Kidney epithelial cell (primary cell): ENCODE results near the gene YAF2. TPM values are rescaled to one million over a fixed set of nuclear protein-coding genes. Genes with fewer than 3 reads are reported as not detected.

Experiments used
- DNase-seq: peaks from one replicate; pipeline ENCODE4 v3.0.0-alpha.2; 2010; ENCODE audit warnings: low read depth
- H3K27me3 ChIP-seq: 2 replicates; pipeline ENCODE4 v1.6.0; 2011; ENCODE audit warnings: low read length; ENCODE audit not compliant: control insufficient read depth, insufficient read depth
- H3K36me3 ChIP-seq: 2 replicates; pipeline ENCODE4 v1.5.1; 2011; ENCODE audit warnings: low read length; ENCODE audit not compliant: control insufficient read depth, insufficient read depth
- H3K4me3 ChIP-seq: 2 replicates; pipeline ENCODE4 v1.5.1; 2011; ENCODE audit warnings: low read depth, mild to moderate bottlenecking, control low read depth, low read length
- total RNA-seq: library from RNA; depleted of rRNA; stranded (reverse); fragments of >200 nt; gene quantifications from 2 replicates; pipeline ENCODE4 v1.2.3, GENCODE V29; 2015
- TF ChIP-seq, protein P1 (sequence below): IDR thresholded peaks from 2 replicates; pipeline ENCODE4 v1.5.1; 2011; ENCODE audit warnings: mild to moderate bottlenecking, moderate library complexity, low read length, control low read depth, inconsistent platforms; ENCODE audit not compliant: insufficient read depth, poor library complexity, severe bottlenecking

Gene YAF2
- total RNA-seq, 1 donor from 2014 or later: 15.7 TPM

DNA sequence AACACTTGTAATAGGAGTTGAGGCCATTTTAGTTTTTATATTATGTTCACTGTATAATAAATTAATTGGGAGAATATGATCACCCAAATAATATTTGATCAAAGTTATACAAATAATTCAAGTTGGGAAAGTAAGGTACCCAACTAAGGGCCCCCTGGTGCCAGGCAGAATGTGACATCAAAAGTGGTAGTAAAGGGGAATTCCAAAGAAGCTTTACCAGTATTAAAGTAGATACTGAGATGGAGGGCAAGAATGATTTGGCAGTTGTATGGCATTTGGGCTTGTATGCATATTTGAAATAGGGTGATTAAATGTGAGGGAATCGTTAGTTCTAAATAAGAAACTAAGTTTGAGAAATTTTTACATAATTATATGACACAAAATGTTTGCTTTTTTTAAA is 111.1 kb downstream of the YAF2 start:
- H3K27me3 ChIP-seq: no peaks in the 10 kb centered on the region
- no peak overlapping the region for H3K4me3 ChIP-seq
- no peak for DNase-seq
- TF ChIP-seq, protein P1, sequence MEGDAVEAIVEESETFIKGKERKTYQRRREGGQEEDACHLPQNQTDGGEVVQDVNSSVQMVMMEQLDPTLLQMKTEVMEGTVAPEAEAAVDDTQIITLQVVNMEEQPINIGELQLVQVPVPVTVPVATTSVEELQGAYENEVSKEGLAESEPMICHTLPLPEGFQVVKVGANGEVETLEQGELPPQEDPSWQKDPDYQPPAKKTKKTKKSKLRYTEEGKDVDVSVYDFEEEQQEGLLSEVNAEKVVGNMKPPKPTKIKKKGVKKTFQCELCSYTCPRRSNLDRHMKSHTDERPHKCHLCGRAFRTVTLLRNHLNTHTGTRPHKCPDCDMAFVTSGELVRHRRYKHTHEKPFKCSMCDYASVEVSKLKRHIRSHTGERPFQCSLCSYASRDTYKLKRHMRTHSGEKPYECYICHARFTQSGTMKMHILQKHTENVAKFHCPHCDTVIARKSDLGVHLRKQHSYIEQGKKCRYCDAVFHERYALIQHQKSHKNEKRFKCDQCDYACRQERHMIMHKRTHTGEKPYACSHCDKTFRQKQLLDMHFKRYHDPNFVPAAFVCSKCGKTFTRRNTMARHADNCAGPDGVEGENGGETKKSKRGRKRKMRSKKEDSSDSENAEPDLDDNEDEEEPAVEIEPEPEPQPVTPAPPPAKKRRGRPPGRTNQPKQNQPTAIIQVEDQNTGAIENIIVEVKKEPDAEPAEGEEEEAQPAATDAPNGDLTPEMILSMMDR: no peak
- H3K36me3 ChIP-seq: no peaks in the 10 kb centered on the region

DNA sequence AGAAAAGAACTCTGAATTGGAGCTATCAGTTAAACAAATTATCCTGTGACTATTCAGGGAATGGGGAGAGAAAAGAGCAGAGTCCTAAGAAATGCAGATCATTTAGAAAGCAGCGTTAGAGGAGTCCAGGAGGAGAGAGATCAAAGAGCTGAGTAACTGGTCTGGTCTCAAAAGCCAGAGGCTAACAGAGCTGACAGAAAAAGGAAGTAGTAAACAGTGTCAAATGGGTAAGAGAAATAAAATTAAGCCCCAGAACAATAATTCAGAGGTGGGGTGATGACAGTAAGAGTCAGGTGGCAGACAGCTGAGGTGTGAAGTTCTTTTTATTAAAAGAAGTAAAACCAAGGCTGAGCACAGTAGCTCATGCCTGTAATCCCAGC is 112.7 kb downstream of the YAF2 start:
- TF ChIP-seq, protein P1: no peak
- H3K36me3 ChIP-seq: no peaks in the 10 kb centered on the region
- H3K27me3 ChIP-seq: no peaks in the 10 kb centered on the region
- DNase-seq: no peak
- H3K4me3 ChIP-seq: no peak overlapping the region

DNA sequence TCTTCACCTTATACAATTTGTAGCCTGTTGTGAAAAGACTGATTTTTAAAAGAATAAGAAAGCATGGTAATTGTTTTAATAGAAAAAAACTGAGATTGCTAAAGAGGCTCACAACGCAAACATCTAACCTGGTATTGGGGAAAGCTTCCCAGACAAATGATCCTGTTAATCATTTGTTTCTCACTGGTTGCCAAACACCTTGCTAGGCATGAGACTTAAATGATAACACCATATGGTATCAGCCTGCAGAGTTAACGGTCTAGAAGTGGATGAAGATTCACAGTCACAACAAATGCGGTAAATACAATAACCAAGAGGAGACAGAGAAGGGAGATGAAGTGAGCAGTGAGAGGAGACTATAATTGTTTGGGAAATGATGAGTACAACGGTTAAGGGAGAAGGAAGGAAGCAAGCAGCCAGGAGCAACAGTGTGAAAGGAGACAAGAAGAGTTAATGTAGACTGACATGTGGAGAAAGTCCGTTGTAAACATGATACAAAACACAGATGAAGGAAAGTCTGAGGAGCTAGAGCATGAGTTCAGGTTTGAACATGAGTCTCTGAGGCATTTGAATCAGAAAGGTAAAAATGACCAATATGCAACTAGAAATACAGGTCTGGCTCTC is 113.2 kb downstream of the YAF2 start:
- no peaks in the 10 kb centered on the region for H3K36me3 ChIP-seq
- TF ChIP-seq, protein P1: no peak
- H3K27me3 ChIP-seq: no peaks in the 10 kb centered on the region
- no peak overlapping the region for H3K4me3 ChIP-seq
- no peak for DNase-seq

DNA sequence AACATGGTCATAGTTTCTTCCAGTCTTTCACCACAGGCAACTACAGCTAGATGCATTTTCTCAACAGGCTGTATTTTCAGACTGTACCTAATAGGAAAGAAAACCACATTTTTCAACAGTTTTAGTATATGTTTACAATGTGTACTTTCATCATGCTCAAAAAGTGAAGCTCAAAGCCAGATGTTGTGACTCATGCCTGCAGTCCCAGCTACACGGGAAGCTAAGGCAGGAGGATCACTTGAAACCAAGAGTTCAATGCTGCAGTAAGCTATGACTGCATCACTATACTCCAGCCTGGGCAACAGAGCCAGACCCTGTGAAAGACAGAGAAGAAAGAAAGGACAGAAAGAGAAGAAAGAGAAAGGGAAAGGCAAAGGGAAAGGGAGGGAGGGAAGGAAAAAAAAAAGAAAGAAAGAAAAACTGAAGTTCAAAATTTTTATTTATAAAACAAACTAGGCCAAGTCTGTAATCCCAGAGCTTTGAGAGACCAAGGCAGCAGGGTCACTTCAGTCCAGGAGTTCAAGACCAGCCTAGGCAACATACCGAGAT is 118.9 kb downstream of the YAF2 start:
- DNase-seq: no peak
- TF ChIP-seq, protein P1: no peak
- H3K36me3 ChIP-seq: no peaks in the 10 kb centered on the region
- no peaks in the 10 kb centered on the region for H3K27me3 ChIP-seq
- H3K4me3 ChIP-seq: no peak overlapping the region

DNA sequence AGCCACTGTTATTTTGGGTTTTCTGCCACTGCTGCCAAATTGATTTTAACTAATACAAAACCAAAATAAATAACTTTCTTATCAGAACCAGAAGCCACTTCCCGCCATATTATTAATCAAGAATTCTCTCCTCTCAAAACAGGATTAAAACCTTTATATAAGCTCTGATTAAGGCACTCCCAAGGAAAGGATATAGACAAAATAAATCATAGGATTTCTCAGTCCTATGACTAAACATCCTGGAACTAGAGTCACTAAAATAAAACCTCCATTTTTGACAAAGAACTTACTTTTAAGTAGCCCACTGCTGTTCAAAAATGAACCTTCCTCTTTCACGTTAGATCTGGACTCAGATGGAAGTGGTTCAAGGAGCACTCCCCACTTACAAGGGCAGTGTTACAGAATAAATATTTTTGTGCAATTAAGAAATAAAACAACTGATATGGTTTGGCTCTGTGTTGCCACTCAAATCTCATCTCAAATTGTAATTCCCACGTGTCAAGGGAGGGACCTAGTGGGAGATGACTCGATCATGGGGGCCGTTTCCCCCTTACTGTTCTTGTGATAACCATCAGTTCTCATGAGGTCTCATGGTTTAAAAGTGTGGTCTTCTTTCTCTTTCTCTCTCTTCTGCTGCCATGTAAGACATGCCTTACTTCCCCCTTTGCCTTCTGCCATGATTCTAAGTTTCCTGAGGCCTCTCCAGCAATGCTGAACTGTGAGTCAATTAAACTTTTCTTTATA is 119.7 kb downstream of the YAF2 start:
- no peaks in the 10 kb centered on the region for H3K27me3 ChIP-seq
- no peak for DNase-seq
- H3K4me3 ChIP-seq: no peak overlapping the region
- TF ChIP-seq, protein P1: no peak
- no peaks in the 10 kb centered on the region for H3K36me3 ChIP-seq
